Measurements from ENCODE around the gene LPIN2.

DNA sequence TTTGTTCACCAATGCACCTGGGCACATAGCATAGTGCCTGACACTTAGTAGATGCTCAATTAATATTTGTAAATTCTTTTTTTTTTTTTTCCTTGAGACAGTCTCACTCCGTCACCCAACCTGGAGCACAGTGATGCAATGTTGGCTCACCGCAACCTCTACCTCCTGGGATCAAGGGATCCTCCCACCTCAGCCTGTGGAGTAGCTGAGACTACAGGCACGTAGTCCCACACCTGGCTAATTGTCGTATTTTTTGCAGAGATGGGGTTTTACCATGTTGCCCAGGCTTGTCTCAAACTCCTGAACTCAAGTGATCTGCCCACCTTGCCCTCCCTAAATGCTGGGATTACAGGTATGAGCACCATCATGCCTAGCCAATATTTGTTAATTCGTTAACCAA, 23.2 kb upstream of the LPIN2 start:
- no peak for TF ChIP-seq KDM1A (CRISPR knock-in tag; IDR thresholded peaks at IDR 0.05)
- no peak for TF ChIP-seq ZNF350 (CRISPR knock-in tag; IDR thresholded peaks at IDR 0.05; ENCODE audit: borderline replicate concordance, low read depth)
- TF ChIP-seq SOX6 (IDR thresholded peaks at IDR 0.05) = no peak
- TF ChIP-seq SOX6 (CRISPR knock-in tag; IDR thresholded peaks at IDR 0.05) = no peak
- TF ChIP-seq, protein P1, sequence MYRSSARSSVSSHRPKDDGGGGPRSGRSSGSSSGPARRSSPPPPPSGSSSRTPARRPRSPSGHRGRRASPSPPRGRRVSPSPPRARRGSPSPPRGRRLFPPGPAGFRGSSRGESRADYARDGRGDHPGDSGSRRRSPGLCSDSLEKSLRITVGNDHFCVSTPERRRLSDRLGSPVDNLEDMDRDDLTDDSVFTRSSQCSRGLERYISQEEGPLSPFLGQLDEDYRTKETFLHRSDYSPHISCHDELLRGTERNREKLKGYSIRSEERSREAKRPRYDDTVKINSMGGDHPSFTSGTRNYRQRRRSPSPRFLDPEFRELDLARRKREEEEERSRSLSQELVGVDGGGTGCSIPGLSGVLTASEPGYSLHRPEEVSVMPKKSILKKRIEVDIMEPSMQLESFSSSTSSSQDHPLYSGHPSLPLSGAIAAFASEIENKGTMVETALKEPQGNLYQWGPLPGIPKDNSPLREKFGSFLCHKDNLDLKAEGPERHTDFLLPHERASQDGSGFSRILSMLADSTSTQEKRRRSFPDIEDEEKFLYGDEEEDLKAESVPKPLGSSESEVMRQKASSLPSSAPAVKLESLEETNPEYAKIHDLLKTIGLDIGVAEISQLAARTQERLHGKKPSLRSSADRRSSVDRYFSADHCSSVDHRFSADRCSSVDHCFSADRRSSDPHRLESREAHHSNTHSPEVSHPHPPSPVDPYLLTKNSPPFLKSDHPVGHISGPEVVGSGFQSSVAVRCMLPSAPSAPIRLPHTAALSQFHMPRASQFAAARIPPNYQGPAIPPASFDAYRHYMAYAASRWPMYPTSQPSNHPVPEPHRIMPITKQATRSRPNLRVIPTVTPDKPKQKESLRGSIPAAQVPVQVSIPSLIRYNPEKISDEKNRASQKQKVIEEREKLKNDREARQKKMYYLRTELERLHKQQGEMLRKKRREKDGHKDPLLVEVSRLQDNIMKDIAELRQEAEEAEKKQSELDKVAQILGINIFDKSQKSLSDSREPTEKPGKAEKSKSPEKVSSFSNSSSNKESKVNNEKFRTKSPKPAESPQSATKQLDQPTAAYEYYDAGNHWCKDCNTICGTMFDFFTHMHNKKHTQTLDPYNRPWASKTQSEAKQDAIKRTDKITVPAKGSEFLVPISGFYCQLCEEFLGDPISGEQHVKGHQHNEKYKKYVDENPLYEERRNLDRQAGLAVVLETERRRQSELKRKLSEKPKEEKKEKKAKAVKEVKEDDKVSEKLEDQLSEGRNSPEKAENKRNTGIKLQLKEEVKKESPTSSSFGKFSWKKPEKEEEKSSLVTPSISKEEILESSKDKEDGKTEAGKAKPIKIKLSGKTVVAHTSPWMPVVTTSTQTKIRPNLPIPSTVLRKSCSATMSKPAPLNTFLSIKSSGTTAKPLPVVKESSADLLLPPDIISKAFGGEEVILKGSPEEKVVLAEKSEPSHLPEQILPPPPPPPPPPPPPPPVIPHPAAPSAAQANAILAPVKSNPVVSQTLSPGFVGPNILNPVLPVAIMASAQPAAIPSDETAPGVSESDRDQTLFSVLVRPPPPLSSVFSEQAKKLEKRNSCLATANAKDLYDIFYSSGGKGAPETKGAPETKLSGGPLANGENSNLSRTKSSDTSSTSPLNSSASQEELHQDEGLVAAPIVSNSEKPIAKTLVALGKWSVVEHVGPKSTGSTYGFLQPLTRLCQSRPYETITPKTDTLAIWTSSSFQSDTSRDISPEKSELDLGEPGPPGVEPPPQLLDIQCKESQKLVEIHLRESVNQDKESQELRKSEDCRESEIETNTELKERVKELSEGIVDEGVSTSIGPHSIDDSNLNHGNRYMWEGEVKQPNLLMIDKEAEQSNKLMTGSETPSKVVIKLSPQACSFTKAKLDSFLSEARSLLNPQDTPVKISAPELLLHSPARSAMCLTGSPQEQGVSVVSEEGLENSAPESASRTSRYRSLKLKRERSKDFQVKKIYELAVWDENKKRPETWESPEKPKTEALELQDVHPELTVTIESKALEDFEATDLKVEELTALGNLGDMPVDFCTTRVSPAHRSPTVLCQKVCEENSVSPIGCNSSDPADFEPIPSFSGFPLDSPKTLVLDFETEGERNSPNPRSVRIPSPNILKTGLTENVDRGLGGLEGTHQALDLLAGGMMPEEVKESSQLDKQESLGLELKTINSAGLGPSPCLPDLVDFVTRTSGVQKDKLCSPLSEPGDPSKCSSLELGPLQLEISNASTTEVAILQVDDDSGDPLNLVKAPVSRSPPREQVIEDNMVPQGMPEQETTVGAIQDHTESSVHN (CRISPR knock-in tag; IDR thresholded peaks at IDR 0.05) = no peak
- TF ChIP-seq, protein P2, sequence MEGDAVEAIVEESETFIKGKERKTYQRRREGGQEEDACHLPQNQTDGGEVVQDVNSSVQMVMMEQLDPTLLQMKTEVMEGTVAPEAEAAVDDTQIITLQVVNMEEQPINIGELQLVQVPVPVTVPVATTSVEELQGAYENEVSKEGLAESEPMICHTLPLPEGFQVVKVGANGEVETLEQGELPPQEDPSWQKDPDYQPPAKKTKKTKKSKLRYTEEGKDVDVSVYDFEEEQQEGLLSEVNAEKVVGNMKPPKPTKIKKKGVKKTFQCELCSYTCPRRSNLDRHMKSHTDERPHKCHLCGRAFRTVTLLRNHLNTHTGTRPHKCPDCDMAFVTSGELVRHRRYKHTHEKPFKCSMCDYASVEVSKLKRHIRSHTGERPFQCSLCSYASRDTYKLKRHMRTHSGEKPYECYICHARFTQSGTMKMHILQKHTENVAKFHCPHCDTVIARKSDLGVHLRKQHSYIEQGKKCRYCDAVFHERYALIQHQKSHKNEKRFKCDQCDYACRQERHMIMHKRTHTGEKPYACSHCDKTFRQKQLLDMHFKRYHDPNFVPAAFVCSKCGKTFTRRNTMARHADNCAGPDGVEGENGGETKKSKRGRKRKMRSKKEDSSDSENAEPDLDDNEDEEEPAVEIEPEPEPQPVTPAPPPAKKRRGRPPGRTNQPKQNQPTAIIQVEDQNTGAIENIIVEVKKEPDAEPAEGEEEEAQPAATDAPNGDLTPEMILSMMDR (CRISPR knock-in tag; IDR thresholded peaks at IDR 0.05) = no peak
- no peak for TF ChIP-seq ZNF660 (CRISPR knock-in tag; IDR thresholded peaks at IDR 0.05; ENCODE audit: borderline replicate concordance, low read depth)
- TF ChIP-seq, protein P3, sequence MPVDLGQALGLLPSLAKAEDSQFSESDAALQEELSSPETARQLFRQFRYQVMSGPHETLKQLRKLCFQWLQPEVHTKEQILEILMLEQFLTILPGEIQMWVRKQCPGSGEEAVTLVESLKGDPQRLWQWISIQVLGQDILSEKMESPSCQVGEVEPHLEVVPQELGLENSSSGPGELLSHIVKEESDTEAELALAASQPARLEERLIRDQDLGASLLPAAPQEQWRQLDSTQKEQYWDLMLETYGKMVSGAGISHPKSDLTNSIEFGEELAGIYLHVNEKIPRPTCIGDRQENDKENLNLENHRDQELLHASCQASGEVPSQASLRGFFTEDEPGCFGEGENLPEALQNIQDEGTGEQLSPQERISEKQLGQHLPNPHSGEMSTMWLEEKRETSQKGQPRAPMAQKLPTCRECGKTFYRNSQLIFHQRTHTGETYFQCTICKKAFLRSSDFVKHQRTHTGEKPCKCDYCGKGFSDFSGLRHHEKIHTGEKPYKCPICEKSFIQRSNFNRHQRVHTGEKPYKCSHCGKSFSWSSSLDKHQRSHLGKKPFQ (CRISPR knock-in tag; IDR thresholded peaks at IDR 0.05; ENCODE audit: insufficient replicate concordance) = no peak
- no peak for TF ChIP-seq JUND (CRISPR knock-in tag; IDR thresholded peaks at IDR 0.05)

Measured in HepG2 (cell line).